Glomerular visceral epithelial cell (primary cell): ENCODE results near the gene BICRA.
"Not testable (repeated sequence)": the region's sequence is repeated elsewhere in the genome, so short reads cannot be mapped to it uniquely, and the experiment has no call there.

Source experiments
- DNase-seq: peaks from one replicate; pipeline ENCODE4 v3.0.0-alpha.2; 2016; ENCODE audit errors: extremely low spot score

Gene BICRA

DNA sequence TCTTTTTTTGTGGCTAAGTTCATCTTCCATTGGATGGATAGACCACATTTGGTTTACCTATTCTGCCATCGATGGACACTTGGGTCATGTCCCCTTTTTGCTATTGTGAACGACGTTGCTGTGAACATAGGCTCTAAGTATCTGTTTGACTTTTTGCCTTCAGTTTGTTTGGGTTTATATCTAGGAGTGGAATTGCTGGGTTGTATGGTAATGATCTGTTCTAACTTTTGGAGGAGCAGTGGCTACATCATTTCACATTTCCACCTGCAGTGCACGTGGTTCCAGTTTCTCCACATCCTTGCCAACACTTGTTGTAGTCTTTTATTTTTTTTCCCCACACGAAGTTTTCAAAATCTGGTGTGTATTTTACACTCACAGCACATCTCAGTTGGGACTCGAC, 21.7 kb downstream of the BICRA start:
- no peak for DNase-seq

GRCh38 chr19:47631681-47632446, 22.9 kb downstream of the BICRA start:
- no peak for DNase-seq

DNA sequence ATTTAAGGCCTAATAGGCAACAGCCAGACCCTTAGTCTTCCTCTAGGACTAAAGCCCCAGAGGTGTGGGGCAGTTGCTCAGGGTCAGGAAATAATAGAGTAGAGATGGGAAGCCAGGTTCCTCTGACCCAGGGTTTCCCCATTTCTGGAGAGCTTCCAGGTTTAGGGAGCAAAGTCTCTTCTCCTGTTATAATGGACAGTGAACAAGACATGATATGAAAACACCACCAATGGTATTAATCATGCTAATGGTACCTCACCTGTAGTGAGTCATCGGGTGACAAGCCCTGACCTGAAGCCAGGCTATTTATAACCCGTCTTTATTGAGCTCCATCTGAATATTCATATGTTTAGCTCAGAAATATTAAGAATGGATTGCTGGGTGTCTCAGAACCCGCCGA, 24.6 kb downstream of the BICRA start:
- no peak for DNase-seq

DNA sequence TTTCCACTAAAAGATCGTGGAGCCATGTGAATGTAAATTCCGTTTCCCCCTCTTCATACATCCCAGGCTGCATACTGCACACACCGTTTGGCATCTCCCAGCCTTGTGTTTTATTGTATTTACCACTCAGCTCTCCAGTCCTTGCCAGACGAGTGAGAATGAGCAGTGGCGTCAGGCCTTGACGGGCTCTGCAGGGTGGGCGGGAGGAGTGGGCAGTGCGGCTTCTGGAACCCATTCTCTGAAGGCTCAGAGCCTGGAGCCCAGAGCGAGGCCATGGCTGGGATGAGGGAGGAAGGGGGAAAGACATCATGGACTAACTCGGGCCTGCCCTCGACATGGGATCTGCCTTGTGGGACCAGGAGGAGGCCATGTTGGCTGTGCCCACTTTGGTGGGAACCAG, 25.1 kb downstream of the BICRA start:
- DNase-seq: no peak

DNA sequence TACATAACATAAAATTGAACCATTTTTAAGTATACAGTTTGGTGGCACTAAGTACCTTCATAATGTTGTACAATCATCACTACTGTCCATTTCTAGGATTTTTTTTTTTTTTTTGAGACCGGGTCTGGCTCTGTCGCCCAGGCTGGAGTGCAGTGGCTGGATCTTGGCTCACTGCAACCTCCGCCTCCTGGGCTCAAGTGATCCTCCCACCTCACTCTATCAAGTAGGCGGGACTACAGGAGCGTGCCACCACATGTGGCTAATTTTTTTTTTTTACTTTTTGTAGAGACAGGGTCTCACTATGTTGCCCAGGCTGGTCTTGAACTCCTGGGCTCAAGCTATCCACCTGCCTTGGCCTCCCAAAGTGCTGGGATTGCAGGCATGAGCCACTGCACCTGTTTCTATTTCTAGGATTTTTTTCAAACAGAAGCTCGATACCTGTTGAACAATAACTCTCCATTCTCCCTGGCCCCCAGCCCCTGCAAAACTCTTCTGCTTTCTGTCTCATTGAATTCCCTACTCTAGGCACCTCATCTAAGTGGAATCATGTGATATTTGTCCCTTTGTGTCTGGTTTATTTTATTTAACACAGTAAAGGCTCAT, 26.3 kb downstream of the BICRA start:
- not testable (repeated sequence) for DNase-seq

- no peak for DNase-seq
These were observed 28.6 kb downstream of the BICRA start for GRCh38 chr19:47637550-47637949.

GRCh38 chr19:47641891-47642485, 33.1 kb downstream of the BICRA start:
- no peak for DNase-seq

- DNase-seq: no peak
These were observed 34.3 kb downstream of the BICRA start for GRCh38 chr19:47643281-47643680.

- no peak for DNase-seq
These were observed 35.3 kb downstream of the BICRA start for GRCh38 chr19:47644199-47644598.

DNA sequence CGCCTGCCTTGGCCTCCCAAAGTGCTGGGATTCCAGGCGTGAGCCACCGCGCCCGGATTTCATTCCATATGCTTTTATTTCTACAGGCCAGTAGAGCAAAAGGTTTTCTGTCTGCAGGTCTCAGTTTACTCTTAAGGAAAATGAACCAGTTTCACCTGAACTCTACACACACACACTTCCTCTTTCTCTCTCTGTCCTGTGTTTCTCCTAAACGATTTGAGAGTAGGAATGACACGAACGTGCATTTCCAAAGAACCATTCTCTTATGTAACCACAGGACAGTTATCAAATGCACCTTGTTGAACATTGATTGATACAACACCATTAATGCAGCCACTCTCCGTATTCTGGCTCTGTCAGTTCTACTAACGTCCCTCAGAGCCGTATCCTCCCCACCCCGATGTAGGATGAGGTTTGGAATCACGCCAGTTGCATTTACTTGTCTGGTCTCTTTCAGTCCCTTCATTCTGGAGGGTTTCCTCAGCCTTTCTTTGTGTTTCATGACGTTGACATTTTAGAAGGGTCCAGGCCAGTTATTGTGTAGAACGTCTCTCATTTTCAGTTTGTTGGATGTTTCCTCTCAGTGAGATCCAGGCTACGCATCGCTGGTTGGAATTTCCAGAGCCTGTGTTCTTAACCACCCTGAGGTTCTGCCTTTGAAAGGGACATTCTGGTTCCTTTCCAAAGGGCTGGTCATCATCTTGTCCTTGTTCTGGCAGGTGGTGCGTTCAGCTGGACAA, 36.0 kb downstream of the BICRA start:
- peak; percentile 86 for DNase-seq

DNA sequence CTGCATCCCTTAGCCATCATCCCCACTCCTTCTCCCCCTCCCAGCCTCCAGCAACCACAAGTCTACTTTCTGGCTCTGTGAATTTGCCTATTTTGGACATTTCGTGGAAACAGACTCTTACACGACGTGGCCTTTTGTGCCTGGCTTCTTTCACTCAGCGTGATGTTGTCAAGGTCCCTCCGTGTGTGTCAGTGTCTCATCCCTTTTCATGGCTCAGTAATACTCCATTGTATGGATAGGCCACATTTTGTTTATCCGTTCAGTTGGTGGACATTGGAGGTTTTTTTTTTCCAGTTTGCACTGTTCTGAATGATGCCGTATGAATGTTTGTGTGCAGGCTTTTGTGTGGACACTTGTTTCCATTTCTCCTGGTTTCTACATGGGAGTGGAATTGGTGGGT, 38.0 kb downstream of the BICRA start:
- no peak for DNase-seq

- DNase-seq: no peak
These were observed 40.7 kb downstream of the BICRA start for GRCh38 chr19:47649588-47649987.

GRCh38 chr19:47650700-47651099, 41.8 kb downstream of the BICRA start:
- DNase-seq: no peak

DNA sequence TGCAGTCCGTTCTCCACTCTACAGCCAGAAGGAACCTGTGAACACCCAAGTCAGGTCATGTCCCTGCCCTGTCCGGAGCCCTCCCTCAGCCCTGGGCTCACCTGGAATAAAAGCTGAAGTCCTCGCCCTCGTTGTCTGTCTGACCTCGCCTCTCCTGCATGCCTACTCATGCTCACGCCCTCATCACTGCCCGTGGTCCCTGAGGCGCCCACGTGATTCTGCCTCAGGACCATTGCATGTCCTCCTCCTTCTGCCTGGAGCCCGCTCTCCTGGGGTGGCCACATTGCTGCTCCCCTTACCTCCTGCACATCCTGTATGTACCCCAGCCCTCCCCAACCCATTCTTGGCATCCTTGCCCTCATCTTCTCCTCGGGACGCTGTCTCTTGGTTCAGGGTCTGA, 42.2 kb downstream of the BICRA start:
- no peak for DNase-seq

DNA sequence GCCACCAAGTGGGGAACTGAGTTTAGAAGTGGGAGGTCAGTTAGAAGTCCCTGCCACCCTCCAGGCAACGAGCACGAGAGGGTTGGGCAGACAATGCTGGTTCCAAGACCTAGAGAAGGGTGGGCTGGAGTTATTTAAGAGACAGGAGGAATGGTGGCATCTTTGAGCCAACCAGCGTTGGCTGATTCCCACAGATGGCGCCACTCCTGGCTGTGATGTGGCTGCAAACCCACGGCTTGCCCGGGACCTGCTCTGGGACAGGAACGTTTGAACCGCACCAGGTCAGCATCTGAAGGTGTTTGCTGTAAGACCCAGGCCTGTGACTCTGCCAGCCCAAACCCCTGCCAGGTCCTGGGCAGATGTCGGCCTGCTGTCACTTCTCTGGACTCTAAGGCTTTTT, 42.8 kb downstream of the BICRA start:
- no peak for DNase-seq

DNA sequence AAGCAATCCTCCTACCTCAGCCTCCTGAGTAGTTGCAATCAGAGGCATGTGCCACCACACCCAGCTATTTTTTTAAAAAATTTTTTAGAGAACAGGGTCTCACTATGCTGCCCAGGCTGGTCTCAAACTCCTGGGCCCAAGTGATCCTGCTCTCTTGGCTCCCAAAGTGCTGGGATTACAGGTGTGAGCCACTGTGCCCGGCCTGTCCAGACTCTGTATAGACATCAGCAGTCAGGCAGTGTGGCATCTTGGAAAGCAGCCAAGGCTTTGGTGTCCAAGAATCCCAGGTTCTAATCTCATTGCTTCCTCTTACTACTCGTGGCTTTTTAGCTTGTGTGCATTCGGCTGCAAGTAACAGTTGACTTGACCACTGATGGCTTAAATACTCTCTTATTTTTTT, 43.4 kb downstream of the BICRA start:
- DNase-seq: no peak

DNA sequence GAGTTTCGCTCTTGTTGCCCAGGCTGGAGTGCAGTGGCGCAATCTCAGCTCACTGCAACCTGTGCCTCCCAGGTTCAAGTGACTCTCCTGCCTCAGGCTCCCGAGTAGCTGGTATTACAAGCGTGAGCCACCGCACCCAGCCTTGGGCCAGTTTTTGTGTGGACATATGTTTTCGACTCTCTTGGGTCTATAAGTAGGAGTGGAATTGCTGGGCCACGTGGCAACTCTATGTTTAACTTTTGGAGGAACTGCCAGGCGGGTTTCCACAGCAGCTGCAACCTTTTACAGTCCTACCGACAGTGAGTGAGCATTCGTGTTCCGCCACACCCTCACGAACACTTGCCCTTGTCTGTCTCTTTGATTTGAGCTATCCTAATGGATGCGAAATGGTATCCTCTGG, 44.9 kb downstream of the BICRA start:
- no peak for DNase-seq

- DNase-seq: no peak
These were observed 48.8 kb downstream of the BICRA start for GRCh38 chr19:47657719-47658118.

DNA sequence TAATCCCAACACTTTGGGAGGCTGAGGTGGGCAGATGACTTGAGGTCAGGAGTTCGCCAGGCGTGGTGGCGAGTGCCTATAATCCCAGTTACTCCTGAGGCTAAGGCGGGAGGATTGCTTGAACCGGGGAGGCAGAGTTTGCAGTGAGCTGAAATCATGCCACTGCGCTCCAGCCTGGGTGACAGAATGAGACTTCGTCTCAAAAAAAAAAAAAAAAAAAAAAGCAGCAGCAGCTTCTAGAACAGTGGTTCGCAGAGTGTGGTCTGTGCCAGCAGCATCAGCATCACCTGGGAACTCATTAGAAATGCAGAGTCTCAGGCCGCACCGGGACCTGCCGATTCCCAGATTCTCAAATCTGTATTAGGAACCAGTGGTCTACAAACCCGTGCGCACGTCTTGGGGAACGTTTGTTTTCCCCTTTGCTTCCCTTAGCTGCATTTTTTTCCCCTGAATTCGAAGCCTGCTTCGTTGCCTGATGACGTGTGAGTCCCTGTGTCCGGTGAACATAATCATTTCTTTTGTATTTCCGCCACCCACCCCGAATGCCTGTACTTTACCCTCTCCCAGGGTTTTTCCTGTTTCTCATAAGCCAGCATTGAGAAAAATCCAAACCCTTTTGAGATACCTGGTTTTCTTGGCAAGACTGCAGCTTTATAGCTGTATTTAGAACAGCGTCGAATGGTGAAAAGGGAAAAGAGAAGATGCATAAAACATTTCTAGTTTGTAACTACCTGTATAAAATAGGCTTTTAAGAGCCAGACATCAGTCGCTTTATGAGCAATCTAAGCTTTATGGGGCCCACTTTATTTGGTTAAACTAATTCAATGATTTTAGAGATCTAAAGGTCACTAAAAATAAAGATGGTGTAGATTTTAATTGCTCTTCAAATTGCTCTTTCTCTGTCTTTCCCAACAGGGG, 49.8 kb downstream of the BICRA start:
- DNase-seq: no peak

DNA sequence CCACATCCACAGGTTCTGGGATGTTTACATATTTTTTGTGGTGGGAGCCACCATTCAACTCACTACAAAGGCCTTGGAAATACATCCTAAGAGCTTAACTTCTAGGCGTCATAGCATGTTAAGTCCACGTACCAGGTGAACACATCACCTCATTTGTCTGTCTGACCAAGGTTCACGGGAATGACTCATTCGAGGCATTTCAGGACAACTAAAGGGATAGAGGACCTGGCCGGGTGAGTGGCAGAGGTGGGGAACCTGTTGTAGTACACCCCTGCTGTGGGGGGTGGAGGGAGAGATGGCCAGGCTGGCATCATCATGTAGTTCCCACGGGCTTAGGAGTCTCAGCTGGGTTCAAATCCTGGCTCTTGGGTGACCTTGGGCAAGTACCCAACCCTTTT, 51.5 kb downstream of the BICRA start:
- no peak for DNase-seq

DNA sequence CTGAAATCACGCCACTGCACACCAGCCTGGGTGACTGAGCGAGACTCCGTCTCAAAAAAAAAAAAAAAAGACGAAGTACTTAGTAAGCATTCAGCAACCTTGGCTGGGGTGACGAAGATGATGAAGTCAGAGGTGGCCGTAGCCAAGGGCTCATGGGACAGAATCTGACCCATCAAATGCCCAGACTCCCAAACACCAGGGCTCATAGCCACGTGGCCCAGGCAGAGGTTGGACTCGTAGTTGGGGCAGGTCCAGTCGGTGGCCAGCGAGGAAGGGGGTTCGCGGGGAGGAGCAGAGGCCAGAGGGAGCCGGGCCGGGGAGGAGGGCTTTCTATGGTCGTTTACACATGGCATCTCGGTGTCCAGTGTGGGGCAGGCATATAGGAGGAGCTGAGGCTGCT, 52.2 kb downstream of the BICRA start:
- DNase-seq: no peak

DNA sequence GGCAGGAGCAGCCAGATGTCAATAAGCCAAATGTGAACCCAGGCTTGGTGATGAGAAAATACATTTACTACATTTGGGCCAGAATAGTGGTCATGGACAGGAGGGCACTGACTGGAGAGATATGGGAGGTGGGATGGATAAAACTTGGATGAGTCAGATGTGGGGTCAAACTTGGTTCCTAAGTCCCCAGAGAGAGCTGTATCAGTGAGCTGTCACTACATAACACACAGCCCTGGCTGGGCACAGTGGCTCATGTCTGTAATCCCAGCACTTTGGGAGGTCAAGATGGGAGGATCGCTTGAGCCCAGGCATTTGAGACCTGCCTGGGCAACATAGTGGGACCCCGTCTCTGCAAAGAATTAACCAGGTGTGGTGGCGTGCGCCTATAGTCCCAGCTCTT, 52.7 kb downstream of the BICRA start:
- DNase-seq: no peak
